ENCODE measurements around the gene SRRM5.

DNA sequence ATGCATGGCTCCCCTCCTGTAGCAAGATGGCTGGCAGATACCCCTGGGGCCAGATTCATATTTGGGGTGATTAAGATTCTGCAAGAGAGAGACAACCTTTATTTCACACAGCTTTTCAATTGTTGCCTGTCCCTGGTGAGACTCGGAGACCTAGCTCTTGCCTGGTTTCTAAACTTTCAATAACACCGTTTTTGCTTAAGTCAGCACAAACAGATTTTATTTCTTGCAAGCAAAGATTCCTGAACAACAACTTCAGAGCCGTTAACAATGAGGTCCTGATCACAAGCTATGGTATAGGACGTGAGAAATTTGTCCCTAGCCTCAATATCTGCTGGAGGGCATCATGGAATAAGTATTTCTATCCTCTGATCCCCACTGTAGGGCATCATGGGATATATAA is 30.6 kb downstream of the SRRM5 start:
- TF ChIP-seq, protein P1, sequence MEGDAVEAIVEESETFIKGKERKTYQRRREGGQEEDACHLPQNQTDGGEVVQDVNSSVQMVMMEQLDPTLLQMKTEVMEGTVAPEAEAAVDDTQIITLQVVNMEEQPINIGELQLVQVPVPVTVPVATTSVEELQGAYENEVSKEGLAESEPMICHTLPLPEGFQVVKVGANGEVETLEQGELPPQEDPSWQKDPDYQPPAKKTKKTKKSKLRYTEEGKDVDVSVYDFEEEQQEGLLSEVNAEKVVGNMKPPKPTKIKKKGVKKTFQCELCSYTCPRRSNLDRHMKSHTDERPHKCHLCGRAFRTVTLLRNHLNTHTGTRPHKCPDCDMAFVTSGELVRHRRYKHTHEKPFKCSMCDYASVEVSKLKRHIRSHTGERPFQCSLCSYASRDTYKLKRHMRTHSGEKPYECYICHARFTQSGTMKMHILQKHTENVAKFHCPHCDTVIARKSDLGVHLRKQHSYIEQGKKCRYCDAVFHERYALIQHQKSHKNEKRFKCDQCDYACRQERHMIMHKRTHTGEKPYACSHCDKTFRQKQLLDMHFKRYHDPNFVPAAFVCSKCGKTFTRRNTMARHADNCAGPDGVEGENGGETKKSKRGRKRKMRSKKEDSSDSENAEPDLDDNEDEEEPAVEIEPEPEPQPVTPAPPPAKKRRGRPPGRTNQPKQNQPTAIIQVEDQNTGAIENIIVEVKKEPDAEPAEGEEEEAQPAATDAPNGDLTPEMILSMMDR (IDR thresholded peaks at IDR 0.05) = no peak
- TF ChIP-seq POLR2AphosphoS5 (IDR thresholded peaks at IDR 0.05) = no peak
